Spleen (tissue), 11 donors: ENCODE data around the gene CFAP74. TPM values are rescaled to one million over a fixed set of nuclear protein-coding genes. Genes with fewer than 3 reads are reported as not detected.

Source experiments
- DNase-seq: peaks from one replicate; pipeline ENCODE4 v3.0.0-alpha.2; 2020
- H3K27ac ChIP-seq, 8 donors: fragments of 200-600 bp; sonication (generic) in 7 of 8; 1 replicate in 4 of 8; 2 replicates in 4 of 8; pipeline versions ENCODE4 v1.5.0 to v1.8.0; 2016 to 2021; ENCODE audit warnings: inconsistent platforms in 4 of 8, mild to moderate bottlenecking in 4 of 8, moderate library complexity in 1 of 8
- H3K27me3 ChIP-seq, 7 donors: fragments of 200-600 bp; sonication (generic) in 6 of 7; replicated peaks in 1 of 7; 1 replicate in 4 of 7; 2 replicates in 3 of 7; pipeline versions ENCODE4 v1.5.0 to v1.8.0; 2016 to 2021; ENCODE audit warnings: inconsistent platforms in 3 of 7, mild to moderate bottlenecking in 1 of 7
- H3K36me3 ChIP-seq, 6 donors: fragments of 200-600 bp; sonication (generic) in 5 of 6; 1 replicate in 4 of 6; 2 replicates in 2 of 6; pipeline versions ENCODE4 v1.5.0 to v1.8.0; 2016 to 2021; ENCODE audit warnings: inconsistent platforms in 2 of 6
- H3K4me1 ChIP-seq, 6 donors: fragments of 200-600 bp; sonication (generic) in 5 of 6; 1 replicate in 3 of 6; 2 replicates in 3 of 6; pipeline versions ENCODE4 v1.5.0 to v1.8.0; 2016 to 2021; ENCODE audit warnings: inconsistent platforms in 3 of 6
- H3K4me3 ChIP-seq, 8 donors: fragments of 200-600 bp; sonication (generic) in 7 of 8; 1 replicate in 4 of 8; 2 replicates in 4 of 8; pipeline versions ENCODE4 v1.5.0 to v1.8.0; 2016 to 2021; ENCODE audit warnings: inconsistent platforms in 4 of 8, mild to moderate bottlenecking in 4 of 8, moderate library complexity in 2 of 8
- H3K9me3 ChIP-seq, 8 donors: fragments of 200-600 bp; sonication (generic) in 7 of 8; 1 replicate in 4 of 8; 2 replicates in 4 of 8; pipeline versions ENCODE4 v1.5.0 to v1.8.0; 2016 to 2021; ENCODE audit warnings: inconsistent platforms in 4 of 8
- POLR2A ChIP-seq, 3 donors: fragments of 450-650 bp; IDR thresholded peaks; one replicate each; pipeline ENCODE4 v1.5.1; 2017; ENCODE audit warnings: antibody characterized with exemption in 3 of 3, mild to moderate bottlenecking in 1 of 3
- POLR2AphosphoS5 ChIP-seq, 3 donors: sonication (generic); formaldehyde crosslinking; IDR thresholded peaks; one replicate each; pipeline ENCODE4 v1.5.1; 2017; ENCODE audit warnings: antibody characterized with exemption in 3 of 3
- WGBS, 5 donors: extraction: QIAGEN DNeasy Blood & Tissue Kit in 3 of 5; methylation state at CpG; one replicate each; pipeline versions ENCODE4 v1.1.5 to v1.1.7; 2013 to 2018; 5-methylcytosine and 5-hydroxymethylcytosine counted together
- intact Hi-C: fragments of 100-400 bp; cut with DNase I; formaldehyde crosslinking; loops from one replicate; pipeline ENCODE4 v1.15.0; 2023; ENCODE audit warnings: low total_unique reads
- polyA plus RNA-seq, 3 donors: library from polyadenylated mRNA; stranded (reverse); fragments of 200-250 nt; gene quantifications; one replicate each; pipeline ENCODE4 v1.2.1, GENCODE V29; 2013
- total RNA-seq, 7 donors: library from RNA; depleted of rRNA in 3 of 7; stranded (reverse); fragments of >200 nt in 3 of 7; fragmentation: NEBNext Ultra II Directional in 4 of 7; extraction: Animal tissue kit (Norgen Biotek cat#: 25700) in 4 of 7; gene quantifications; one replicate each; pipeline versions ENCODE4 v1.1.0 to v1.2.1, GENCODE V29; 2016 to 2021
- TF ChIP-seq, protein P1 (sequence below), 11 experiments: fragments of 200-600 bp in 7 of 11; fragments of 450-650 bp in 4 of 11; sonication (generic) in 4 of 11; IDR thresholded peaks in 8 of 11; conservative IDR thresholded peaks in 3 of 11; 1 replicate in 7 of 11; 2 replicates in 4 of 11; pipeline versions ENCODE4 v1.4.0 to v1.8.0; 2016 to 2021; ENCODE audit warnings: antibody characterized with exemption in 11 of 11, inconsistent platforms in 4 of 11, mild to moderate bottlenecking in 1 of 11
- donor health status: healthy with polysubstance abuse.
- donor health status: DM: no; HTN: no; CAD: no; lungs with moderate emphysema.
- donor health status: DM: no; HTN: no; CAD: no.
- donor health status: Bipolar disorder and iron deficiency.
- donor health status: healthy.
- donor health status: DM: no; HTN: no; CAD: no.
- donor health status: DM: yes; HTN: yes; CAD: no.

The CFAP74 gene
- total and polyA plus RNA-seq, 10 donors: 0.03 to 0.32 (median 0.14) TPM; not detected in 4

DNA sequence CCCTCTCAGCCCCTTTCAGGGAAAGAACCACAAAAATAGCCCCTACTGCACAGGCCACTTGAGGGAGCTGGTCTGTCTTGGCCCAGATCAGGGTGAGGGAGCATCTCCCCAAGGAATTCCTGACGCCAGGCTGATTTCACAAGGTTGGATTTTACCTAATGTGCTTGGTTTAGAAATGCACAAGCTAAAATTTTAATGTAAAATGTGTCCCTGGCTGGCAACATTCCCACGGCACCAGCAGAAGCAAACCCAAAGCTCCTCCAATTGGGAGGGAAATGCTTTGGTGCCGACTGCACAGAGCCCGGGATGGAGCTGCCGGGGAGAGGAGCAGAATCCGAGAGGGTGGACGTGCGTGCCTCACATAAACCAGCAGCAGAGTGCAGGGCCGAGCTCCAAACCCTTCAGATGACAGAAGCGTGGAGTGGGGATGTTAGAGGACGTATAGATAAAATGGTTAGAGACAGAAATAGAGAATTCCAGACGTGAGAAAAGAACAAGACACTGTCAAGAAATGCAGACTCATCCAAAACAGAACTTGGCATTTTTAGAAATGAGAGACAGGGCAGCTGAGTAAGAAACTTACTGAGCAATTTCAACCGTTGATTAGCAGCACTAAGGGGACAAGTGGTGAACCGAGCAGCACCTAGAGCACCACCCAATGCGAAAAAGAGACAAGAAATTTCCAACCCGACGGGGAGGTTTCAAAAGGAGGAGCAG is 42.9 kb downstream of the CFAP74 start:
- 64 to 71% (median 68%) methylated on average over 17 of the region's 17 CpGs for WGBS, 5 donors
- Histone ChIP-seq H3K4me3 (no peak overlapping the region), H3K4me1 (peaks cover 0 to 11% (median 5%) of the 10 kb centered on the region in 6 donors), H3K36me3 (no peaks in the 10 kb centered on the region), H3K9me3 (no peaks in the 10 kb centered on the region), H3K27ac (no peak overlapping the region), H3K27me3 (peaks cover 0 to 81% (median 9%) of the 10 kb centered on the region in 7 donors)
- intact Hi-C loops: no loop called here
- no peak for DNase-seq
- TF ChIP-seq, protein P1, sequence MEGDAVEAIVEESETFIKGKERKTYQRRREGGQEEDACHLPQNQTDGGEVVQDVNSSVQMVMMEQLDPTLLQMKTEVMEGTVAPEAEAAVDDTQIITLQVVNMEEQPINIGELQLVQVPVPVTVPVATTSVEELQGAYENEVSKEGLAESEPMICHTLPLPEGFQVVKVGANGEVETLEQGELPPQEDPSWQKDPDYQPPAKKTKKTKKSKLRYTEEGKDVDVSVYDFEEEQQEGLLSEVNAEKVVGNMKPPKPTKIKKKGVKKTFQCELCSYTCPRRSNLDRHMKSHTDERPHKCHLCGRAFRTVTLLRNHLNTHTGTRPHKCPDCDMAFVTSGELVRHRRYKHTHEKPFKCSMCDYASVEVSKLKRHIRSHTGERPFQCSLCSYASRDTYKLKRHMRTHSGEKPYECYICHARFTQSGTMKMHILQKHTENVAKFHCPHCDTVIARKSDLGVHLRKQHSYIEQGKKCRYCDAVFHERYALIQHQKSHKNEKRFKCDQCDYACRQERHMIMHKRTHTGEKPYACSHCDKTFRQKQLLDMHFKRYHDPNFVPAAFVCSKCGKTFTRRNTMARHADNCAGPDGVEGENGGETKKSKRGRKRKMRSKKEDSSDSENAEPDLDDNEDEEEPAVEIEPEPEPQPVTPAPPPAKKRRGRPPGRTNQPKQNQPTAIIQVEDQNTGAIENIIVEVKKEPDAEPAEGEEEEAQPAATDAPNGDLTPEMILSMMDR (IDR thresholded peaks at IDR 0.05 in 8 of 11, conservative IDR thresholded peaks at IDR 0.05 in 3 of 11): no peak
- TF ChIP-seq POLR2AphosphoS5 (IDR thresholded peaks at IDR 0.05): no peak
- TF ChIP-seq POLR2A (IDR thresholded peaks at IDR 0.05): no peak

DNA sequence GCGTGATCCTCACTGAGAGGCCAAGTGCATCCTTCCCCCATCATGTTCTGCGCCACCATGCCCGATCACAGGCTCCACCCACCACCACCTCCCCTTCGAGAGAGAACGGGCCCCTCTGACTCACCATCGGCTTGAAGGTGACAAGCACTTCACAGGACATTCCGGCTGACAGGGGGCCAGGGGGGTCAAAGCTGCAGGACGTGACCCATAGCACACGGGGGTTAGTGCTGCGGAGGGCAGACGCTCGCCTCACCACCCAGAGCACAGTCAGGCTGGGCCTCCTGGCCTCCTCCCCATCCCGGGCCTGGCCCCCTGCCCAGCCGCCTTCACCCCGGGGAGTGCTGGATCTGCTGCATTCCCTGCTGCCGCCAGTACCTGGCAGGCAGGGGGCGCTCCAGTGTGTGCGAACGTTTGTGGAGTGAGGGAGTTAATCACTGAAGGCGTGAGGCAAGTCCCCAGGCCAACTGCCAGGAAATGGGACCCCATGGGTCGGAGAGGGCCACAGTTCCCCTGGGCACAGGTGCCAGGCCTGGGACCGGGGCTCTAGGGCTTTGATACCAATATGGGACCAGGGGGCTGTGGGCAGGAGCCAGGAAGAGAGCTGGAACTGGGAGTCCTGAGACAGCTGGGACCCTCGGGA is 43.6 kb downstream of the CFAP74 start:
- Histone ChIP-seq H3K9me3 (no peaks in the 10 kb centered on the region), H3K4me1 (peaks cover 0 to 11% (median 5%) of the 10 kb centered on the region in 6 donors), H3K36me3 (no peaks in the 10 kb centered on the region), H3K27ac (no peak overlapping the region), H3K4me3 (no peak overlapping the region), H3K27me3 (peaks cover 0 to 74% (median 7%) of the 10 kb centered on the region in 7 donors)
- 5 to 8% (median 7%) methylated on average over 15 to 23 of the region's 23 CpGs for WGBS, 5 donors
- TF ChIP-seq, protein P1 (IDR thresholded peaks at IDR 0.05 in 8 of 11, conservative IDR thresholded peaks at IDR 0.05 in 3 of 11): peak; percentile 49 to 85 (median 75)
- no peak for TF ChIP-seq POLR2A (IDR thresholded peaks at IDR 0.05)
- peak in 2 of 3 donors; percentile 49 to 59 for TF ChIP-seq POLR2AphosphoS5 (IDR thresholded peaks at IDR 0.05)
- DNase-seq: peak; percentile 89
- intact Hi-C loops: no loop called here

DNA sequence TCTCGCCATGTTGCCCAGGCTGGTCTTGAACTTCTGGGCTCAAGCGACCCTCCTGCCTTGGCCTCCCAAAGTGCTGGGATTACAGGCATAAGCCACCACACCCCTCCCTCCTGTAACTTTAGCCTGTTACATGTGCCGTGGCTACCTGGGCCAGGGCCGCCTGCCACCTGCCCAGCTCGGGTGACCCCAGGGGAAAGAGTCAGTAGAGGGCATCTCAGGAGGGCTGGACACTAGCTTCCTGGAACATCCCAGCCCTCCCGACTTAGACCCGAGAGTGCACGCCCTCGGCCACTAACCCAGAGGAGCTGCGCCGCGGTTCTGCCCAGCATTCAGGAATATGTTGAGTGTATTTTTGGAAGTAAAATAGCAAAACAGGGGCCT is 44.1 kb downstream of the CFAP74 start:
- intact Hi-C loops: no loop called here
- H3K27me3 ChIP-seq: peaks cover 0 to 69% (median 7%) of the 10 kb centered on the region in 7 donors

More for the DNA sequence above, 44.1 kb downstream of the CFAP74 start:
- no peaks in the 10 kb centered on the region for H3K36me3 ChIP-seq
- DNase-seq: no peak
- no peak overlapping the region for H3K4me3 ChIP-seq
- TF ChIP-seq, protein P1 (IDR thresholded peaks at IDR 0.05 in 8 of 11, conservative IDR thresholded peaks at IDR 0.05 in 3 of 11): no peak
- TF ChIP-seq POLR2AphosphoS5 (IDR thresholded peaks at IDR 0.05): no peak
- no peak for TF ChIP-seq POLR2A (IDR thresholded peaks at IDR 0.05)
- no peak overlapping the region for H3K27ac ChIP-seq
- WGBS, 5 donors: 75 to 93% (median 80%) methylated on average over 5 to 12 of the region's 12 CpGs
- no peaks in the 10 kb centered on the region for H3K9me3 ChIP-seq
- H3K4me1 ChIP-seq: peaks cover 0 to 11% (median 5%) of the 10 kb centered on the region in 6 donors
